Measurements from ENCODE around the gene PTPRH.

DNA sequence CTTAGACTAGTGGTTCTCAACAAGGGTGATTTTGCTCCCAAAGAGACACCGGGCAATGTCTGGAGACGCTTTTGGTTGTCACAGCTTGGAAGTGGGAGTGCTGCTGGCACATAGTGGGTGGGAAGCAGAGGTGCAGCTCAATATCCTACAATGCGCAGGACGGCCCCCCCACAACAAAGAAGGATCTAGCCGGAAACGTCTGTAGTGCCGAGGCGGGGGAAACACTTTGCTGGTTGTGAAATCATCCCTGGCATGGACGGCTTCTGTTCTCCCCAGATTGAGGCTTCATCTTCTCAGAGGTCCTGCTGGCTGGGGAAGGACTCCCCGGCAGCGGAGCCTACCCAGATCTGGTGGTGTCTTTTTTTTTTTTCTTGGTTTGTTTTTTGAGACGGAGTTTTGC is 15.8 kb downstream of the PTPRH start:
- TF ChIP-seq, protein P1, sequence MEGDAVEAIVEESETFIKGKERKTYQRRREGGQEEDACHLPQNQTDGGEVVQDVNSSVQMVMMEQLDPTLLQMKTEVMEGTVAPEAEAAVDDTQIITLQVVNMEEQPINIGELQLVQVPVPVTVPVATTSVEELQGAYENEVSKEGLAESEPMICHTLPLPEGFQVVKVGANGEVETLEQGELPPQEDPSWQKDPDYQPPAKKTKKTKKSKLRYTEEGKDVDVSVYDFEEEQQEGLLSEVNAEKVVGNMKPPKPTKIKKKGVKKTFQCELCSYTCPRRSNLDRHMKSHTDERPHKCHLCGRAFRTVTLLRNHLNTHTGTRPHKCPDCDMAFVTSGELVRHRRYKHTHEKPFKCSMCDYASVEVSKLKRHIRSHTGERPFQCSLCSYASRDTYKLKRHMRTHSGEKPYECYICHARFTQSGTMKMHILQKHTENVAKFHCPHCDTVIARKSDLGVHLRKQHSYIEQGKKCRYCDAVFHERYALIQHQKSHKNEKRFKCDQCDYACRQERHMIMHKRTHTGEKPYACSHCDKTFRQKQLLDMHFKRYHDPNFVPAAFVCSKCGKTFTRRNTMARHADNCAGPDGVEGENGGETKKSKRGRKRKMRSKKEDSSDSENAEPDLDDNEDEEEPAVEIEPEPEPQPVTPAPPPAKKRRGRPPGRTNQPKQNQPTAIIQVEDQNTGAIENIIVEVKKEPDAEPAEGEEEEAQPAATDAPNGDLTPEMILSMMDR (IDR thresholded peaks at IDR 0.05), result no peak
- TF ChIP-seq ZFX (IDR thresholded peaks at IDR 0.05; ENCODE audit: borderline replicate concordance), result no peak
